GM18511 (cell line): ENCODE data around the gene TFEB.

ENCODE experiments used
- ATAC-seq: cut with Tn5 transposase; IDR thresholded peaks from one replicate; pipeline ENCODE4 v1.9.1; 2021; ENCODE audit warnings: mild to moderate bottlenecking, moderate library complexity; ENCODE audit not compliant: unreplicated experiment

TFEB gene

GRCh38 chr6:41692080-41692675, 43.2 kb downstream of the TFEB start:
- no peak for ATAC-seq

GRCh38 chr6:41691426-41692079, 43.9 kb downstream of the TFEB start:
- no peak for ATAC-seq

GRCh38 chr6:41690541-41691330, 44.7 kb downstream of the TFEB start:
- no peak for ATAC-seq

GRCh38 chr6:41689171-41690008, 46.0 kb downstream of the TFEB start:
- ATAC-seq, result no peak

GRCh38 chr6:41688256-41688965, 47.0 kb downstream of the TFEB start:
- no peak for ATAC-seq

GRCh38 chr6:41687501-41688175, 47.8 kb downstream of the TFEB start:
- no peak for ATAC-seq

- no peak for ATAC-seq
Measured at GRCh38 chr6:41685641-41686380, 49.6 kb downstream of the TFEB start.

- no peak for ATAC-seq
Measured at GRCh38 chr6:41684311-41685180, 50.9 kb downstream of the TFEB start.

- peak; percentile 79 for ATAC-seq
Measured at GRCh38 chr6:41683523-41684310, 51.7 kb downstream of the TFEB start.

- peak; percentile 19 for ATAC-seq
Measured at GRCh38 chr6:41683273-41683522, 52.2 kb downstream of the TFEB start.

- ATAC-seq, result peak; percentile 19
Measured at GRCh38 chr6:41682497-41683272, 52.7 kb downstream of the TFEB start.

- ATAC-seq, result peak; percentile 52
Measured at GRCh38 chr6:41682056-41682477, 53.3 kb downstream of the TFEB start.

GRCh38 chr6:41680182-41680965, 55.0 kb downstream of the TFEB start:
- ATAC-seq, result no peak

- ATAC-seq, result no peak
Measured at GRCh38 chr6:41679696-41680095, 55.7 kb downstream of the TFEB start.

- no peak for ATAC-seq
Measured at GRCh38 chr6:41678511-41679084, 56.8 kb downstream of the TFEB start.
